Cardiac muscle cell (in vitro differentiated cells and primary cell): ENCODE results near the gene ZNF138. TPM values are rescaled to one million over a fixed set of nuclear protein-coding genes. Genes with fewer than 3 reads are reported as not detected.
"Not testable (repeated sequence)": the region's sequence is repeated elsewhere in the genome, so short reads cannot be mapped to it uniquely, and the experiment has no call there.

Experiments
- DNase-seq, 2 donors: peaks; one replicate each; pipeline versions ENCODE4 v3.0.0 to v3.0.0-alpha.2; 2010 to 2017; ENCODE audit warnings: low read depth in 1 of 2, low spot score in 1 of 2
- H3K27ac ChIP-seq: fragments of 200-600 bp; sonication (generic); 2 replicates; pipeline ENCODE4 v1.5.1; 2016
- H3K27me3 ChIP-seq: fragments of 200-600 bp; sonication (generic); 2 replicates; pipeline ENCODE4 v1.6.0; 2016; ENCODE audit warnings: control low read depth
- H3K36me3 ChIP-seq: fragments of 200-600 bp; sonication (generic); 2 replicates; pipeline ENCODE4 v1.5.1; 2016; ENCODE audit warnings: control low read depth
- H3K4me1 ChIP-seq: fragments of 200-600 bp; sonication (generic); 2 replicates; pipeline ENCODE4 v1.8.1; 2017; ENCODE audit warnings: low read depth, mild to moderate bottlenecking, mixed run types
- H3K4me3 ChIP-seq: fragments of 200-600 bp; sonication (generic); 2 replicates; pipeline ENCODE4 v1.5.1; 2016; ENCODE audit warnings: mild to moderate bottlenecking
- H3K9me3 ChIP-seq: fragments of 200-600 bp; sonication (generic); 2 replicates; pipeline ENCODE4 v1.5.1; 2017; ENCODE audit warnings: low read depth, mild to moderate bottlenecking, control low read depth
- polyA plus RNA-seq: library from polyadenylated mRNA; unstranded; fragments of >200 nt; fragmentation: Nextera tagmentation; extraction: Ambion mirVana; gene quantifications from 2 replicates; pipeline ENCODE4 v1.2.1, GENCODE V29; 2016
- total RNA-seq: library from RNA; depleted of rRNA; stranded (reverse); fragments of >200 nt; gene quantifications from 2 replicates; pipeline ENCODE4 v1.2.3, GENCODE V29; 2016
- TF ChIP-seq, protein P1 (sequence below): IDR thresholded peaks from 2 replicates; pipeline ENCODE4 v1.5.1; 2012; ENCODE audit warnings: low read depth, mild to moderate bottlenecking, low read length

Gene ZNF138
- total and polyA plus RNA-seq, 2 experiments from 2014 or later, result 10.1 to 18.3 TPM

DNA sequence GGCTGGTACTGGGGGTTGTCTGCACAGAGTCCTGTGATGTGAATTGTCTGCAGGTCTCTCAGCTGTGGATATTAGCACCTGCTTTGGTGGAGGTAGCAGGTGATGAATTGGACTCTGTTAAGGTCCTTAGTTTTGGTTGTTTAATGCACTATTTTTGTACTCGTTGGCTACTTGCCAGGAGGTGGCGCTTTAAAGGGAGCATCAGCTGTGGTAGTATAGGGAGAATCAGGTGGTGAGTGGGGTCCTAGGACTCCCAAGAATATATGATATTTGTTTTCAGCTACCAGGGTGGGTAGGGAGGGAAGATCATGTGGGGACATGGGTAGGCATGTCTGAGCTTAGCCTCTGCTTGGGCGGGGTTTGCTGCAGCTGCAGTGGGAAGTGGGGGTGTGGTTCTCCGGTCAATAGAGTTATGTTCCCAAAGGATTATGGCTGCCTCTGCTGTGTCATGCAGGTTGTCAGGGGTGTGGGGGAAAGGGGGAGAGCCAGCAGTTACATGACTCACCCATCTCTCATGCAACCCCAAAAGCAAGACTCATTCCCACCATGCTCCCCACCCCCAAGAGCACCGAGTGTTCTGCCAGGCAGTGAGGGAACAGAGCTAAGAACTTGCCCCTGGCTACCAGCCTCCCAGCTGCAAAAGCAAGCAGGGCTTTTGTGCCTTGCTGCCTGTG lies 55.2 kb downstream of the ZNF138 start:
- Histone ChIP-seq H3K36me3 (no peaks in the 10 kb centered on the region), H3K9me3 (no peaks in the 10 kb centered on the region), H3K4me1 (no peaks in the 10 kb centered on the region), H3K4me3 (no peak overlapping the region), H3K27ac (no peak overlapping the region), H3K27me3 (no peaks in the 10 kb centered on the region)
- peak; percentile 0 to 4 for DNase-seq
- TF ChIP-seq, protein P1, sequence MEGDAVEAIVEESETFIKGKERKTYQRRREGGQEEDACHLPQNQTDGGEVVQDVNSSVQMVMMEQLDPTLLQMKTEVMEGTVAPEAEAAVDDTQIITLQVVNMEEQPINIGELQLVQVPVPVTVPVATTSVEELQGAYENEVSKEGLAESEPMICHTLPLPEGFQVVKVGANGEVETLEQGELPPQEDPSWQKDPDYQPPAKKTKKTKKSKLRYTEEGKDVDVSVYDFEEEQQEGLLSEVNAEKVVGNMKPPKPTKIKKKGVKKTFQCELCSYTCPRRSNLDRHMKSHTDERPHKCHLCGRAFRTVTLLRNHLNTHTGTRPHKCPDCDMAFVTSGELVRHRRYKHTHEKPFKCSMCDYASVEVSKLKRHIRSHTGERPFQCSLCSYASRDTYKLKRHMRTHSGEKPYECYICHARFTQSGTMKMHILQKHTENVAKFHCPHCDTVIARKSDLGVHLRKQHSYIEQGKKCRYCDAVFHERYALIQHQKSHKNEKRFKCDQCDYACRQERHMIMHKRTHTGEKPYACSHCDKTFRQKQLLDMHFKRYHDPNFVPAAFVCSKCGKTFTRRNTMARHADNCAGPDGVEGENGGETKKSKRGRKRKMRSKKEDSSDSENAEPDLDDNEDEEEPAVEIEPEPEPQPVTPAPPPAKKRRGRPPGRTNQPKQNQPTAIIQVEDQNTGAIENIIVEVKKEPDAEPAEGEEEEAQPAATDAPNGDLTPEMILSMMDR, result no peak

DNA sequence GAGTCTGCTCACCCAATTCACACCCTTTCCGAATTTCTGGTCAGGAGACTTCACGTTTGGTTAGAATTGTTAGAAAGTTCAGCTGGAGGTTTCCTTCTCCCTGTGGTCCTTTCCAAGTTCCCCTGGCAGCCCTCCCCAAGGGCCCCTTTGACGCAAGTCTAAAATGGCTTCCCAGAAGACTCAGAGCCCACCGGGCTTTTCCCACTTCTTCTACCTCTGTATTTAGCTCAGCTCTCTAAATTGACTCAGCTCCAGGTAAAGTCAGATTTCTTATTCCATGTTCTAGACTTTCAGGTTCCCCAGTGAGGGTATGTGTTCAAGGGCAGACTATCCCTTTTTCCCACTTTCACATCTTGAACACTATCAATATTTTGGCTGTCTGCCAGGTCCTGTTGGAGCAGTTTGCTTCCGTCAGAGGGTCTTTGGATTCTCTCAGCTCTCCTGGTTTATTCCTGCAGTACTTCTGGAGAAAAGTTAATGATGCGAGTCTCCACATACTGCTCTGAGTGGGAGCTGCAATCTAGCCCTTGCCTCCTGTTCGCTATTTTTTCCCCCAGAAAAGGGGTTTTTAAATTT lies 55.8 kb downstream of the ZNF138 start:
- Histone ChIP-seq H3K27ac (no peak overlapping the region), H3K27me3 (no peaks in the 10 kb centered on the region), H3K9me3 (no peaks in the 10 kb centered on the region), H3K4me1 (no peaks in the 10 kb centered on the region), H3K36me3 (no peaks in the 10 kb centered on the region), H3K4me3 (no peak overlapping the region)
- DNase-seq, result peak in 1 of 2 donors; percentile 0
- TF ChIP-seq, protein P1, result no peak

DNA sequence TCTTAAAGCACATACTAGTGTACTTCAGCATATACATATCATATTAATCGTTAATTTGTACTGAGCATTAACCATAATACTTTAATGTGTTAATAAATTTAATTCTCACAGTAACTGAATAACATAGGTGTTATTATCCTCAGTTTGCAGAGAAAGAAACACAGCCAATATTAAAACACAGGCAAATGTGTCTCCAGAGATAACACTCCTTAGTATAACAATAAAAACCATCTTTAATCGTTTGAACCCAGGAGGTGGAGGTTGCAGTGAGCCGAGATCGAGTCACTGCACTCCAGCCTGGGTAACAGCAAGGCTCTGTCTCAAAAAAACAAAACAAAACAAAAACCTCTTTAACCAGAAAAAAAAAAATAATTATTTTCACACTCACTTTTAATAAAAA lies 59.5 kb downstream of the ZNF138 start:
- TF ChIP-seq, protein P1, result no peak
- Histone ChIP-seq H3K4me3 (no peak overlapping the region), H3K27me3 (no peaks in the 10 kb centered on the region), H3K27ac (no peak overlapping the region), H3K36me3 (no peaks in the 10 kb centered on the region), H3K4me1 (no peaks in the 10 kb centered on the region), H3K9me3 (no peaks in the 10 kb centered on the region)
- no peak for DNase-seq

GRCh38 chr7:64854969-64855368 lies 60.7 kb downstream of the ZNF138 start:
- DNase-seq, result no peak
- Histone ChIP-seq H3K9me3 (no peaks in the 10 kb centered on the region), H3K27me3 (no peaks in the 10 kb centered on the region), H3K27ac (no peak overlapping the region), H3K36me3 (no peaks in the 10 kb centered on the region), H3K4me1 (no peaks in the 10 kb centered on the region), H3K4me3 (no peak overlapping the region)
- TF ChIP-seq, protein P1, result no peak

GRCh38 chr7:64863021-64863420 lies 68.8 kb downstream of the ZNF138 start:
- TF ChIP-seq, protein P1, result no peak
- H3K4me1 ChIP-seq, result no peaks in the 10 kb centered on the region
- no peak for DNase-seq
- no peaks in the 10 kb centered on the region for H3K9me3 ChIP-seq
- H3K27ac ChIP-seq, result no peak overlapping the region
- H3K27me3 ChIP-seq, result no peaks in the 10 kb centered on the region
- no peak overlapping the region for H3K4me3 ChIP-seq
- no peaks in the 10 kb centered on the region for H3K36me3 ChIP-seq

DNA sequence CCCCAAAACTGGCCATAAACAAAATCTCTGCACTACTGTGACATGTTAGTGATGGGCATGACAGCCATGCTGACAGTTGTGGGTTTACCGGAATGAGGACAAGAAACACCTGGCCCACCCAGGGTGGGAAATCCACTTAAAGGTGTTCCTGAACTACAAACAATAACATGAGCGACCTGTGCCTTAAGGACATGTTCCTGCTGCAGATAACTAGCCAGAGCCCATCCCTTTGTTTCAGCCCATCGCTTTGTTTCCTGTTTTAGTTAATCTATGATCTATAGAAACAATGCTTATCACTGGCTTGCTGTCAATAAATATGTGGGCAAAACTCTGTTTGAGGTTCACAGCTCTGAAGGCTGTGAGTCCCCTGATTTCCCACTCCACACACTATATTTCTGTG lies 69.3 kb downstream of the ZNF138 start:
- not testable (repeated sequence) for H3K4me1 ChIP-seq, DNase-seq, H3K27me3 ChIP-seq, H3K9me3 ChIP-seq, H3K27ac ChIP-seq, H3K36me3 ChIP-seq, H3K4me3 ChIP-seq
